ENCODE data around the gene IFNA6. TPM values are rescaled to one million over a fixed set of nuclear protein-coding genes. Genes with fewer than 3 reads are reported as not detected.

IFNA6 gene
- total RNA-seq, 1 donor from 2014 or later, result not detected

DNA sequence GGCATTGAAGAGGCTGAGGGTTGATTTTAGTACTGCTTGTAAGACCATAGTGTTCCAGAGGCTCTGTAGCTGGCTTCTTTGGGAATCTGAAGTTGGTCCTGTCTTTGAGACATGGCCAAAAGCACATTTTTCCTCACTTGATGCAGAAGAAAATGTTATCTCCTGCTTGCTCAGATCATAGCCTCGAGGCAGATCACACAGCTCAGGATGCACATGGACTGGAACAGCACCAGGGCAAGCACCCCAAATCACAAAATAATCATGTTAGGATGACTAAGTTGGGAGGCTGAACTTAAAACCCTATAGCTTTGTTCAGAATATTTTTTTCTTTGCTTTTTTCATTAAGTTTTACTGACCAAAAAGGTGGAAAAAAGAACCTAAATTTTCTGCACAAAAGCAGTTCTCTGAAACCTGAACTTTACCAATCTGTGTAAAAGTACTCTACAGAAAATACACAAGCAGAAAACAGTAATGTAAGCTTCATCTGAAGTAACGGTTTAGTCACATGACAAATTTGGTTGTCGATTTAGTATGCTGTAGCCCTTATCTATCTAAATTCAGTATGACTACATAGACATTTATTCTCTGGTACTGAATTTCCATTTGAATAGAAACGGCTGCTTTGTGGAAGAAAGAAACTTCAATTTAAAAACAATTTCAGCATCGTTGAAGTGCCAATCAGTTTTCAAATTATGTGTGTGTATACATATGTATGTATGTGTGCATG lies 18.8 kb downstream of the IFNA6 start:
- intact Hi-C loops (cut with micrococcal nuclease), result loop anchor here (5.0 to 10.0 kb wide), 2 partner anchors 245 to 663 kb away; partner anchors contain the start of genes CDKN2A and CDKN2B-AS1

DNA sequence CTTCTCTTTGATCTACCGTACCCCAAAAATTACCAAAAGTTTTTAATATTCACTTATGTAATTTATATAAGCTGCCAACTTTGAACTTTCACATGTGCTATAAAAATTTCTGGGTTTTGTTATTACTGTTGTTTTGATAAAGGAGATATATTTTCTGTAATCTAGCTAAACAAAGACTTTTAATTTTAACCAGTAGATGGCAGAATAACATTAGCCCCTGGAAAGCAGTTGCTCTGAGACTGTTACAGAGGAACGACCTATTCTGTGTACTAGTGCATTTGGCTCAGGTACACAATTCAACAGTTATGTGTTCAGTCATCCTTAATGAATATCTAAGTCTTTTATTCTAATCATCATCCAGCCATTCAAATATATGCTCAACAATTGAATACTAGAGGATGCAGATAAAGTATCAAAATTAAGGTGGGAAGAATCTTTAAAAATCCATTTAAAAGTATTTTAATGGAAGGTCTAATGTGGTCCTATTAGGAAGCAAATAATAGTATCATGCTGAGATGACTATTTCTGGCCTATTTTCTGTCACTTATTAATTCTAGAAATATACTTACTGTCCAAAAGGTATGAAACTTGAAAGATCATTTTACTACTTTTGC lies 24.1 kb downstream of the IFNA6 start:
- intact Hi-C loops (cut with micrococcal nuclease), result loop anchor here (1.0 to 5.0 kb wide), 3 partner anchors 70 to 231 kb away; no protein-coding TSS in a partner anchor

DNA sequence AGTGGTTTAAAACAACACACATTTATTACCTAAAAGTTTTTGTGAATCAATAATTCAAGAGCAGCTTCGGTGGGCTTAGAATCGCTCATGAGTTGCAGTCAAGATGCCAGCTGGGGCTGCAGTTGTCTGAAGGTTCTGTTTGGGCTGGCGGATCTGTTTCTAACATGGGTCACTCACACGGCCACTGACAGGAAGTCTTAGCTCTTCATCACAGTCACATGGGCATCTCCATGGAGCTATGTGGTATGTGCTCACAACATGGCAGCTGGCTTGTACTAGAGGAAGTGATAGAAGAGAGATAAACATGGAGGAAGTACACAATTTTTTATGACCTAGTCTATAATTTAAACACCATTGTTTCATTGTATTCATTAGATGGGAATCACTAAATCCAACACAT lies 26.6 kb downstream of the IFNA6 start:
- intact Hi-C loops (cut with micrococcal nuclease), result no loop called here

- intact Hi-C loops (cut with micrococcal nuclease), result no loop called here
Observed at GRCh38 chr9:21322911-21323461, 27.7 kb downstream of the IFNA6 start.

- intact Hi-C loops (cut with micrococcal nuclease), result no loop called here
Observed at GRCh38 chr9:21320465-21320864, 30.2 kb downstream of the IFNA6 start.

- intact Hi-C loops (cut with micrococcal nuclease), result loop anchor here (2.0 to 5.0 kb wide), 4 partner anchors 79 to 471 kb away; no protein-coding TSS in a partner anchor
Observed at GRCh38 chr9:21317956-21318923, 32.4 kb downstream of the IFNA6 start.

DNA sequence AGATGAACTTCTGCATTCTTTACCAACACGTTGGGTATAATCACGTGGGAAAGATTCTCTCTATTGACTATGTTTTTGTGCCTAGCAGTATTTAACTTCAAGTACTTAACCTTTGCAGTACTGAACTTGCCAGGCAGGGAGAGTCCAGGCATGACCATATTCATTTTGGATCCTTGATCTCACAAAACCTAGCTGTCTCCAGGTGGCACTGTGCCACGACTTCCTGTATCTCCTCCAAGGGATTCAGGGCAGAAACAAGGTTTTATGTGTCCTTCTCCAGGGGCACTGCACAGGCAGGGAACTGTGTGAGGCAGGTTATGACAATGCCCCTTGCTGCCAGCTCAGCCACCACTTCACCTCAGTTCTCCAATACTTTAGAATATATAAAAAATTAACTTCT lies 33.8 kb downstream of the IFNA6 start:
- intact Hi-C loops (cut with micrococcal nuclease), result loop anchor here (5.0 kb wide), 1 partner anchor 80 kb away; no protein-coding TSS in a partner anchor

DNA sequence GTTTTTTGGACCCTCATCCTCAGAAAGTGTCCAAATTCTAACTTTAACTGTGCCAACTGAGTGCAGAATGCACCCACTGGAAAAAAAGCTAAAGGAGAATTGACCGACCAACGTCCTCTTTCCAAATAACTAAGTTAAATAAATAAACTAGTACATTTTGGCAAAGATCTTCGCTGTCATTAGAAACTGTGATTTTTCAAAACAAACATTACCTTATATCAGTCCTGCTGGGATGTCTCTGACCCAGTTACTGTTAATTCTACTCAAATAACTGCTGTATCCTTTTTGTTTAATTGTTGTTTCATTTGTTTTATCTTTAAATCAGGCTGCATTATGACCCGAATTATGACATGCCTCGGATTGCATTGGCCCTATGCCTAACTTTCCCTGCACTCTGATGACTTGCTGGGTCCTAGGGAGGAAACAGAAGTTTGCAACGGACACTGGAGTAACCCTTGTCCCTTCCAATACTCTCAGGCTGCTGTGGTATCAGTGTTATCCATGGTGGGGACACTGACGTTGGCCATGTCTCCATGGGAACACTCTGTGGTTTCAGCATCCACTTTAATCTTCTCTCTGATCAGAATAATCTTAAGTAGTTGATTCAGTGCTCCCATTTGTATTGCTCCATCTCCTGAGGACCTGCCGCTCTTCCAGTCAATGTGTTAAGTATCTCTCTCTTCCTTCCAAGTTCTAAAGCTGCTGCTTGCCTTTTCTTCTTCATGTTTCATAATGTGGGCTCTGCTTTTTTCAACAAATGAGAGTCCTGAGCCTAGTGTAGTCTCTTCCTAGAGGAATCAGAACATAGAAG lies 34.5 kb downstream of the IFNA6 start:
- intact Hi-C loops (cut with micrococcal nuclease), result loop anchor here (5.0 kb wide), 1 partner anchor 79 kb away; no protein-coding TSS in a partner anchor

GRCh38 chr9:21314152-21314551 lies 36.5 kb downstream of the IFNA6 start:
- intact Hi-C loops (cut with micrococcal nuclease), result no loop called here

GRCh38 chr9:21311889-21312288 lies 38.8 kb downstream of the IFNA6 start:
- intact Hi-C loops (cut with micrococcal nuclease), result no loop called here

DNA sequence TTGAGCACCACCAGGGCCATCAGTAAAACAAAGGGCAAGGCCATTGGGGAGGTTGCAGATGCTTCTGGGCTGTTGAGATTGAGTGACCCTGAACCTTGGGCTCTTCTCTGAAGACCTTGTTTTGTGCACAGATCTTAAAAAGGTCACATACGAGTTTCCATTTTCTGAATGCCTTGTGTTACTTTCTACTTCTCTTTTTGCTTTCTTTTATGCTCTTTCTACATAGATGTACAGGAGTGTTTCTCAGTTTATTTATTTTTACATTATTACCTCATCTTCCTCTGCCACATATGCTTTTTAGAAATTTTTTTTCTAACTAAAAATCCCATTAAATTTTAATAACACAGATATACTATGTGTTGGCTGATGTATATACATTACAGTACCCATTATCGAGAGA lies 45.5 kb downstream of the IFNA6 start, which contains the start of gene IFNA5:
TSS of gene IFNA5 (minus strand) at position 101 of the 400 bp plus-strand sequence. CDS start at position 44, 57 bp downstream.
- intact Hi-C loops (cut with micrococcal nuclease), result no loop called here

Other genes with a start within 250 kb of the IFNA6 start
- gene IFNW1, start 209.1 kb downstream of the IFNA6 start, total RNA-seq, result not detected in 2 replicates
- not detected in 2 replicates for gene IFNA21, start 184.2 kb downstream of the IFNA6 start, total RNA-seq
- gene IFNA4, start 163.3 kb downstream of the IFNA6 start, total RNA-seq, result not detected in 2 replicates
- gene IFNA7, start 148.7 kb downstream of the IFNA6 start, total RNA-seq, result not detected in 2 replicates
- not detected in 2 replicates for gene IFNA10, start 143.7 kb downstream of the IFNA6 start, total RNA-seq
- gene IFNA16, start 133.6 kb downstream of the IFNA6 start, total RNA-seq, result not detected in 2 replicates
- gene IFNA17, start 122.7 kb downstream of the IFNA6 start, total RNA-seq, result not detected in 2 replicates
- not detected in 2 replicates for gene IFNA14, start 110.9 kb downstream of the IFNA6 start, total RNA-seq
- not detected in 2 replicates for gene IFNA5, start 45.6 kb downstream of the IFNA6 start, total RNA-seq
- 17.1 and 17.2 TPM in 2 replicates for gene KLHL9, start 15.5 kb downstream of the IFNA6 start, total RNA-seq
- not detected in 2 replicates for gene IFNA13, start 17.2 kb upstream of the IFNA6 start, total RNA-seq
- not detected in 2 replicates for gene IFNA2, start 34.5 kb upstream of the IFNA6 start, total RNA-seq
- not detected in 2 replicates for gene IFNA8, start 58.2 kb upstream of the IFNA6 start, total RNA-seq
- not detected in 2 replicates for gene IFNA1, start 89.6 kb upstream of the IFNA6 start, total RNA-seq
- not detected in 2 replicates for gene IFNE, start 131.4 kb upstream of the IFNA6 start, total RNA-seq